Measurements from ENCODE around the gene HMX1. TPM values are rescaled to one million over a fixed set of nuclear protein-coding genes. Genes with fewer than 3 reads are reported as not detected.

The HMX1 gene
- total RNA-seq, 1 experiment from 2014 or later, result 0.20 TPM

GRCh38 chr4:8820178-8821102 is 51.2 kb downstream of the HMX1 start:
- intact Hi-C loops (cut with micrococcal nuclease; ENCODE audit: unreplicated experiment), result no loop called here
- no peaks in the 10 kb centered on the region for H3K4me1 ChIP-seq
- no TSS peak for BruUV-seq (replicated peaks)
- no peak overlapping the region for H3K27ac Mint-ChIP-seq (ENCODE audit: unreplicated experiment)
- no peaks in the 10 kb centered on the region for H3K36me3 ChIP-seq (ENCODE audit: control insufficient read depth, insufficient read depth, low read length)
- TF ChIP-seq, protein P1, sequence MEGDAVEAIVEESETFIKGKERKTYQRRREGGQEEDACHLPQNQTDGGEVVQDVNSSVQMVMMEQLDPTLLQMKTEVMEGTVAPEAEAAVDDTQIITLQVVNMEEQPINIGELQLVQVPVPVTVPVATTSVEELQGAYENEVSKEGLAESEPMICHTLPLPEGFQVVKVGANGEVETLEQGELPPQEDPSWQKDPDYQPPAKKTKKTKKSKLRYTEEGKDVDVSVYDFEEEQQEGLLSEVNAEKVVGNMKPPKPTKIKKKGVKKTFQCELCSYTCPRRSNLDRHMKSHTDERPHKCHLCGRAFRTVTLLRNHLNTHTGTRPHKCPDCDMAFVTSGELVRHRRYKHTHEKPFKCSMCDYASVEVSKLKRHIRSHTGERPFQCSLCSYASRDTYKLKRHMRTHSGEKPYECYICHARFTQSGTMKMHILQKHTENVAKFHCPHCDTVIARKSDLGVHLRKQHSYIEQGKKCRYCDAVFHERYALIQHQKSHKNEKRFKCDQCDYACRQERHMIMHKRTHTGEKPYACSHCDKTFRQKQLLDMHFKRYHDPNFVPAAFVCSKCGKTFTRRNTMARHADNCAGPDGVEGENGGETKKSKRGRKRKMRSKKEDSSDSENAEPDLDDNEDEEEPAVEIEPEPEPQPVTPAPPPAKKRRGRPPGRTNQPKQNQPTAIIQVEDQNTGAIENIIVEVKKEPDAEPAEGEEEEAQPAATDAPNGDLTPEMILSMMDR (IDR thresholded peaks at IDR 0.05; ENCODE audit: insufficient read depth in 1 of 2, low read depth in 1 of 2, low read length in 1 of 2, severe bottlenecking in 1 of 2, unreplicated experiment in 1 of 2), result no peak
- no peak overlapping the region for H3K4me3 ChIP-seq (ENCODE audit: low read depth, low read length)
- H3K9me3 ChIP-seq, result peaks cover 3% of the 10 kb centered on the region; the same call in 1 of the 2 replicates
- H3K27me3 ChIP-seq (replicated peaks; ENCODE audit: control insufficient read depth, insufficient read depth, low read length), result no peaks in the 10 kb centered on the region
- H3K4me3 Mint-ChIP-seq (ENCODE audit: unreplicated experiment), result no peak overlapping the region
- CTCF ChIA-PET, result no interaction called here
- H3K36me3 Mint-ChIP-seq (ENCODE audit: insufficient read depth, unreplicated experiment), result no peaks in the 10 kb centered on the region
- H3K4me1 Mint-ChIP-seq (ENCODE audit: low read depth, unreplicated experiment), result no peaks in the 10 kb centered on the region
- no peak for DNase-seq
- H3K9me3 Mint-ChIP-seq (ENCODE audit: unreplicated experiment), result no peaks in the 10 kb centered on the region
- H3K27me3 Mint-ChIP-seq (ENCODE audit: insufficient read depth, unreplicated experiment), result peaks cover 3% of the 10 kb centered on the region
- POLR2A ChIA-PET, result no interaction called here

DNA sequence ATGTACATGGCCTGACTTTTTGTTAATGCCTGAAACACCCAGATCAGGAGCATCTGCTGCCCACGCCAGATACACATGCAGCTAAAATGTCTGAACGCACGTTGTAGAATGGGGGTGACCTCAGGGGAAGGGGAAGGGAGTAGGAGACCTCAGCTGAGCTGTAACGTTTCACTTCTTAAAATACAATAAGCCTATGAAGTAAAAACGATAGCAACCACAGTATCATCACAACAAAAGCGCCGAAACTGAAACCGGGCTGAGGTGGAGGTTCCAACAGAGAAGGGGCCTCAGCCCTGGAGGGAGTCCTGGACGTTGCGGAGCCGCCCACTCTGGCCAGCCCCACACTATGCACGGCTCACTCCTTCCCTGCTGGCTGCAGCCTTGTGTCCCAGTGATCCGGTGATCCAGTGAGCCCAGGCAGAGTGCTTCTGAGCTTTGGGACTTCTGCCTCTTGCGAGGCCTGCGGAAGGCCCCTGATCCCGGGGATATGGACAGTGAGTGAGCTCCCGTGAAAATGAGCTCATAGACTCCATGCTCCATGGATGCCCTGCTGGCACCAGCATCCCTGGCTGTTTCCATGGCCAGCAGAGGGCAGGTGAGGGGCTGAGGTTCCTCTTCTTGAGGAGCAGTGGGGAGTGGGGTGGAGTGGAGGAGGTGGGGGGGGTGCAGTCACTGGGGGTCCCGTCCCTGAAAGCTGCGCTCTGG is 52.0 kb downstream of the HMX1 start:
- intact Hi-C loops (cut with micrococcal nuclease; ENCODE audit: unreplicated experiment), result no loop called here
- no peaks in the 10 kb centered on the region for H3K36me3 Mint-ChIP-seq (ENCODE audit: insufficient read depth, unreplicated experiment)
- H3K27me3 ChIP-seq (replicated peaks; ENCODE audit: control insufficient read depth, insufficient read depth, low read length), result no peaks in the 10 kb centered on the region
- no peak overlapping the region for H3K4me3 ChIP-seq (ENCODE audit: low read depth, low read length)
- ChIA-PET POLR2A (no interaction called here), CTCF (no interaction called here)
- DNase-seq, result peak in 1 of 2 experiments; percentile 36
- no peaks in the 10 kb centered on the region for H3K9me3 Mint-ChIP-seq (ENCODE audit: unreplicated experiment)
- no TSS peak for BruUV-seq (replicated peaks)
- H3K27me3 Mint-ChIP-seq (ENCODE audit: insufficient read depth, unreplicated experiment), result peaks cover 3% of the 10 kb centered on the region
- H3K4me3 Mint-ChIP-seq (ENCODE audit: unreplicated experiment), result no peak overlapping the region
- peaks cover 2% of the 10 kb centered on the region; the same call in 1 of the 2 replicates for H3K9me3 ChIP-seq
- H3K4me1 ChIP-seq, result no peaks in the 10 kb centered on the region
- TF ChIP-seq, protein P1 (IDR thresholded peaks at IDR 0.05; ENCODE audit: insufficient read depth in 1 of 2, low read depth in 1 of 2, low read length in 1 of 2, severe bottlenecking in 1 of 2, unreplicated experiment in 1 of 2), result no peak
- H3K27ac Mint-ChIP-seq (ENCODE audit: unreplicated experiment), result no peak overlapping the region
- no peaks in the 10 kb centered on the region for H3K4me1 Mint-ChIP-seq (ENCODE audit: low read depth, unreplicated experiment)
- no peaks in the 10 kb centered on the region for H3K36me3 ChIP-seq (ENCODE audit: control insufficient read depth, insufficient read depth, low read length)

DNA sequence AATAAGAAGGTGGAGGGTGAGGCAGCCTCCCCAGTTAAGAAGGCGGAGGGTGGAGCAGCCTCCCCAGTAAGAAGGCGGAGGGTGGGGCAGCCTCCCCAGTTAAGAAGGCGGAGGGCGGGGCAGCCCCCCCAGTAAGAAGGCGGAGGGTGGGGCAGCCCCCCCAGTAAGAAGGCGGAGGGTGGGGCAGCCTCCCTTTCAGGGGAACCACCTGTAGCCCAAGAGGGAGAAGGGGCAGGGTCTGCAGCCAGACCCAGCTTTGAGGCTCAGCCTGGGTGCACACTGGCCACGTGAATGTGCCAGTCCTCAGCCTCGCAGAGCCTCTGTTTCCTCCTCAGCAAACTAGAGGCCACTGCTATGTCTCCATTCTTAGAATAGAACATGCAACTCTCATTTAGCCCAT is 52.6 kb downstream of the HMX1 start:
- Mint-ChIP-seq H3K36me3 (ENCODE audit: insufficient read depth, unreplicated experiment) (no peaks in the 10 kb centered on the region), H3K27me3 (ENCODE audit: insufficient read depth, unreplicated experiment) (peaks cover 3% of the 10 kb centered on the region), H3K4me3 (ENCODE audit: unreplicated experiment) (no peak overlapping the region), H3K9me3 (ENCODE audit: unreplicated experiment) (no peaks in the 10 kb centered on the region), H3K4me1 (ENCODE audit: low read depth, unreplicated experiment) (no peaks in the 10 kb centered on the region), H3K27ac (ENCODE audit: unreplicated experiment) (no peak overlapping the region)
- intact Hi-C loops (cut with micrococcal nuclease; ENCODE audit: unreplicated experiment), result no loop called here
- POLR2A ChIA-PET, result no interaction called here
- Histone ChIP-seq H3K9me3 (no peaks in the 10 kb centered on the region), H3K4me3 (ENCODE audit: low read depth, low read length) (no peak overlapping the region), H3K36me3 (ENCODE audit: control insufficient read depth, insufficient read depth, low read length) (no peaks in the 10 kb centered on the region), H3K4me1 (no peaks in the 10 kb centered on the region), H3K27me3 (replicated peaks; ENCODE audit: control insufficient read depth, insufficient read depth, low read length) (no peaks in the 10 kb centered on the region)
- no peak for DNase-seq
- no TSS peak for BruUV-seq (replicated peaks)
- CTCF ChIA-PET, result no interaction called here
- TF ChIP-seq, protein P1 (IDR thresholded peaks at IDR 0.05; ENCODE audit: insufficient read depth in 1 of 2, low read depth in 1 of 2, low read length in 1 of 2, severe bottlenecking in 1 of 2, unreplicated experiment in 1 of 2), result no peak

Measured in Caco-2 (cell line).